Loucy (cell line): ENCODE data around the gene KYAT1.

ENCODE experiments used
- CTCF ChIP-seq: fragments of 200-600 bp; sonication (generic); conservative IDR thresholded peaks from 2 replicates; pipeline ENCODE4 v1.5.1; 2014; ENCODE audit warnings: mild to moderate bottlenecking, antibody characterized with exemption, low read length
- EZH2phosphoT487 ChIP-seq: fragments of 200-600 bp; IDR thresholded peaks from 2 replicates; pipeline ENCODE4 v1.6.1; 2018; ENCODE audit warnings: antibody characterized with exemption, mild to moderate bottlenecking, moderate library complexity, borderline replicate concordance

DNA sequence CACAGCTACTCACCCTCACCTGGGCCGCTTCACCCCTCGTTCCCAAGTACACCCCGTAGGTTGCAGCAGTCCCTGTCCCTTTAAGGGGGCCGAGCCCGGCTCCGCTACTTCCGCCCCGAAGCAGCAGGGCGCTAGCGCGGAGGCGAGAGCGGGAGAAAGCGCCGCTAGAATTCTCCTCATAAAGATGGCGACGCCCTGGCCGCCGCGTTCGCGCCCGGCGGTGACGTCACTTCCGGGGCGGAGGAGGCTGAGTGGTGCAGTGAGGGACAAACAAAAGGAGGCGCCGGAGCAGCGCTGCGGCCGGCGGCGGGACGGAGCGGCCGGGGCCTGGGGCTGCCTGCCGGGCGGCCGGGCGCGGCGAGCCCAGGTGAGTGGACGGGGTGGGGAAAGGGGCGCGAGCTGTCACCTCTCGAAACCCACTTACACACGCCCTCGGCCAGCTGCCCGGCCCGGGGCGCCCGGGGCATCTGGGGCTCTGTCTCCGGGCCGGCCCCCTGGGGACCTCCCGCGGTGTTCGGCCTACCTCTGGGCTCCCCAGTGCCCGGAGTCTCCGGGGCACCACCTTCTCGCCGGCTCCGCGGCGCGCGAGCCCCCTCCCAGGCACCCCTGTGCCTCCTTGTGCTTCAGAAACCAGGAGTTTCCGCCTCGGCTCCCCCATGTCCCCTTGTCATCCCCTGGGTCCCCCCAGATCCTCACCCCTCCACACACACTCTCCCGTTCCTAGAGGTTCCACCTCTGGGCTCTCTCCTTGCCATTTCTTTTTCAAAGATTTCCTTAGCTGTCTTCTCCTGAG is at the start of gene KYAT1, which contains the start of gene LRRC8A:
- no peak for TF ChIP-seq CTCF
- no peak for TF ChIP-seq EZH2phosphoT487
